K562 (cell line): ENCODE measurements around the gene C2orf72. TPM values are rescaled to one million over a fixed set of nuclear protein-coding genes. Genes with fewer than 3 reads are reported as not detected.

ENCODE experiments used
- ATAC-seq: fragments of 200-7000 bp; cut with Tn5 transposase; 3 replicates; pipeline ENCODE4 v1.9.1; 2020; ENCODE audit warnings: moderate library complexity
- BruUV-seq: library from RNA; stranded (reverse); fragments of 400-500 nt; replicated peaks from 2 replicates; lab custom pipeline; 2021; lab: Mats Ljungman, UMichigan
- CTCF ChIA-PET: fragments of 300-600 bp; formaldehyde crosslinking; extraction: SDS; loops from one replicate; lab custom pipeline; 2021; ENCODE audit warnings: low intra/inter-chr PET ratio; lab: Yijun Ruan, JAX
- POLR2A ChIA-PET: fragments of 300-600, 350-650 bp; sonication (Branson Sonifier 250); formaldehyde crosslinking; extraction: SDS; loops from one replicate; lab custom pipeline; 2021; ENCODE audit warnings: antibody characterized with exemption, inconsistent platforms; lab: Yijun Ruan, JAX
- DNase-seq, 4 experiments: peaks; one replicate each; pipeline versions ENCODE4 v3.0.0 to v3.0.0-alpha.2; 2011 to 2018; ENCODE audit warnings: low spot score in 3 of 4, mixed read lengths in 3 of 4; ENCODE audit errors: extremely low read depth in 1 of 4
- FAIRE-seq: peaks from 2 replicates; lab custom pipeline; 2011; peaks lifted over from hg19 to GRCh38; lab: Jason Lieb, UNC
- H2AFZ ChIP-seq: 2 replicates; pipeline ENCODE4 v1.6.0; 2011; ENCODE audit warnings: low read depth, low read length, control low read depth, inconsistent platforms
- H3K27ac ChIP-seq: fragments of 200-600 bp; 3 replicates; pipeline ENCODE4 v1.8.0; 2011; ENCODE audit warnings: low read depth, mild to moderate bottlenecking, control low read depth, inconsistent platforms, low read length, moderate library complexity, mixed read lengths; ENCODE audit errors: extremely low read depth
- H3K27me3 ChIP-seq, 2 experiments: fragments of 300-600 bp in 1 of 2; 2 replicates in 1 of 2; 3 replicates in 1 of 2; pipeline versions ENCODE4 v1.6.0 to v1.8.0; 2011; ENCODE audit warnings: inconsistent platforms in 2 of 2, low read length in 2 of 2, mild to moderate bottlenecking in 1 of 2, mixed read lengths in 1 of 2, moderate library complexity in 1 of 2; ENCODE audit not compliant: control insufficient read depth in 2 of 2, insufficient read depth in 2 of 2
- H3K36me3 ChIP-seq: fragments of 300-600 bp; 3 replicates; pipeline ENCODE4 v1.8.0; 2011; ENCODE audit warnings: mild to moderate bottlenecking, low read length, inconsistent platforms; ENCODE audit not compliant: control insufficient read depth, insufficient read depth
- H3K4me1 ChIP-seq, 2 experiments: fragments of 200-600 bp in 1 of 2; replicated peaks in 1 of 2; 2 replicates in 1 of 2; 3 replicates in 1 of 2; pipeline versions ENCODE4 v1.5.1 to v1.8.0; 2011; ENCODE audit warnings: inconsistent platforms in 2 of 2, low read length in 2 of 2, mild to moderate bottlenecking in 1 of 2, mixed read lengths in 1 of 2, moderate library complexity in 1 of 2; ENCODE audit not compliant: control insufficient read depth in 2 of 2, insufficient read depth in 2 of 2
- H3K4me2 ChIP-seq: 2 replicates; pipeline ENCODE4 v1.6.1; 2011; ENCODE audit warnings: low read length, control low read depth, inconsistent platforms, mixed read lengths; ENCODE audit not compliant: insufficient read depth
- H3K4me3 ChIP-seq: fragments of 200-600 bp; sonication (generic), shearing (Covaris generic); 2 replicates; pipeline ENCODE4 v1.5.1; 2016; ENCODE audit warnings: control low read depth, inconsistent platforms
- H3K79me2 ChIP-seq: fragments of 200-600 bp; 3 replicates; pipeline ENCODE4 v1.8.0; 2011; ENCODE audit warnings: low read length, inconsistent platforms; ENCODE audit not compliant: control insufficient read depth, insufficient read depth
- H3K9ac ChIP-seq, 2 experiments: 2 replicates each; pipeline versions ENCODE4 v1.6.0 to v1.6.1; 2011; ENCODE audit warnings: low read depth in 2 of 2, low read length in 2 of 2, control low read depth in 1 of 2, inconsistent platforms in 1 of 2, mild to moderate bottlenecking in 1 of 2, mixed read lengths in 1 of 2; ENCODE audit not compliant: insufficient read depth in 1 of 2
- H3K9me1 ChIP-seq: one replicate; pipeline ENCODE4 v1.6.0; 2011; ENCODE audit warnings: inconsistent platforms, mild to moderate bottlenecking, low read length, moderate library complexity; ENCODE audit not compliant: control insufficient read depth, insufficient read depth
- H3K9me3 ChIP-seq: replicated peaks from 2 replicates; pipeline ENCODE4 v1.5.1; 2011; ENCODE audit warnings: low read depth, low read length, inconsistent platforms; ENCODE audit not compliant: control insufficient read depth, insufficient read depth
- H4K20me1 ChIP-seq: replicated peaks from 2 replicates; pipeline ENCODE4 v1.6.1; 2011; ENCODE audit warnings: low read length, inconsistent platforms, mixed read lengths; ENCODE audit not compliant: control insufficient read depth, insufficient read depth
- SMAD4 ChIP-seq: fragments of 250-450 bp; sonication (Bioruptor Pico); conservative IDR thresholded peaks from 2 replicates; pipeline ENCODE4 v1.8.0; 2021; ENCODE audit warnings: inconsistent platforms, mild to moderate bottlenecking, moderate library complexity
- YBX1 ChIP-seq: fragments of 450-650 bp; IDR thresholded peaks from 2 replicates; pipeline ENCODE4 v1.7.1; 2016; ENCODE audit warnings: mild to moderate bottlenecking
- ZNF212 ChIP-seq: fragments of 450-650 bp; formaldehyde crosslinking; IDR thresholded peaks from 2 replicates; pipeline ENCODE4 v1.4.0; 2020; ENCODE audit warnings: mild to moderate bottlenecking
- WGBS: fragments of 100-300 bp; shearing (Covaris generic); methylation state at CpG from one replicate; pipeline ENCODE4 v1.1.6; 2016; ENCODE audit warnings: low coverage, mixed read lengths; ENCODE audit not compliant: insufficient coverage; ENCODE audit errors: missing lambda C conversion rate; 5-methylcytosine and 5-hydroxymethylcytosine counted together
- in situ Hi-C: fragments of 300-500 bp; cut with MboI; formaldehyde crosslinking; loops from 4 replicates; pipeline ENCODE4 v1.15.0; 2018; ENCODE audit warnings: inconsistent platforms, mixed read lengths
- intact Hi-C: fragments of 100-400 bp; cut with micrococcal nuclease; formaldehyde crosslinking; loops from 2 replicates; pipeline ENCODE4 v1.14.2; 2022
- polyA plus RNA-seq, 8 experiments: library from polyadenylated mRNA; depleted of rRNA in 4 of 8; stranded (reverse) in 5 of 8; unstranded in 3 of 8; fragments of >200 nt; fragmentation: Nextera tagmentation in 2 of 8; fragmentation: Illumina TruSeq in 1 of 8; extraction: Ambion mirVana in 2 of 8; extraction: Trizol in 1 of 8; gene quantifications; 2 replicates each; pipeline versions ENCODE4 v1.2.1 to v1.2.3, GENCODE V29; 2011 to 2014; ENCODE audit warnings: inconsistent platforms in 1 of 8, missing spikeins in 1 of 8
- total RNA-seq, 7 experiments: library from RNA; depleted of rRNA in 6 of 7; stranded (reverse); fragments of >200 nt in 6 of 7; fragmentation: Illumina TruSeq in 2 of 7; extraction: Trizol in 2 of 7; gene quantifications; 2 replicates each; pipeline versions ENCODE4 v1.2.1 to v1.2.3, GENCODE V29; 2011 to 2021; ENCODE audit warnings: low replicate concordance in 1 of 7
- TF ChIP-seq, protein P1 (sequence below): sonication (generic); formaldehyde crosslinking; IDR thresholded peaks from 2 replicates; pipeline ENCODE4 v1.8.1; 2023; ENCODE audit warnings: mild to moderate bottlenecking, missing genetic modification reagents
- TF ChIP-seq, protein P2 (sequence below): fragments of 450-650 bp; IDR thresholded peaks from 2 replicates; pipeline ENCODE4 v1.6.1; 2016; ENCODE audit warnings: mild to moderate bottlenecking, moderate library complexity

Gene C2orf72
- total and polyA plus RNA-seq, 9 of the 15 experiments (the other 6 are each of a cell fraction or from before 2014, with no cell fraction given): 0.08 to 0.18 (median 0.11) TPM; not detected in 6

DNA sequence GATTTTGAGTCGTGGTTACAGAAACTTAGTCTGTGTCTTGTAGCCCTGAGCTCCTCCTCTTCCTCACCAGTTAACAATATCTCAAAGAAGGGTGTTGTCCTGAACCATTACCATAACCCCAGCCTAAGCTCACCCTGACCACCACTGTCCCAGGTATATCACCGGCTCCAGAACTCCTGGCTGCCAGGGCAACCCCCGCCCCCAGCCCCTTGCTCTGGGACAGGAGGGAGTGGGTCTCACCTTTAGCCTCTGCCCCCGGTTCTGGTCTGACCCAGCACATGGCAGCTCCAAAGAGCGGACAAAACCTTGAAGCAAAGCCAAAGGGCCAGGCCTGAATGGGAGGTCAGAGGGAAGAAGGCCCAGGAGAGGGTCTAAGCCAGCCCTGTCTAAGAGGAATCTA lies 13.8 kb downstream of the C2orf72 start (continued):
- no peak for TF ChIP-seq SMAD4 (CRISPR knock-in tag)
- TF ChIP-seq YBX1: no peak

DNA sequence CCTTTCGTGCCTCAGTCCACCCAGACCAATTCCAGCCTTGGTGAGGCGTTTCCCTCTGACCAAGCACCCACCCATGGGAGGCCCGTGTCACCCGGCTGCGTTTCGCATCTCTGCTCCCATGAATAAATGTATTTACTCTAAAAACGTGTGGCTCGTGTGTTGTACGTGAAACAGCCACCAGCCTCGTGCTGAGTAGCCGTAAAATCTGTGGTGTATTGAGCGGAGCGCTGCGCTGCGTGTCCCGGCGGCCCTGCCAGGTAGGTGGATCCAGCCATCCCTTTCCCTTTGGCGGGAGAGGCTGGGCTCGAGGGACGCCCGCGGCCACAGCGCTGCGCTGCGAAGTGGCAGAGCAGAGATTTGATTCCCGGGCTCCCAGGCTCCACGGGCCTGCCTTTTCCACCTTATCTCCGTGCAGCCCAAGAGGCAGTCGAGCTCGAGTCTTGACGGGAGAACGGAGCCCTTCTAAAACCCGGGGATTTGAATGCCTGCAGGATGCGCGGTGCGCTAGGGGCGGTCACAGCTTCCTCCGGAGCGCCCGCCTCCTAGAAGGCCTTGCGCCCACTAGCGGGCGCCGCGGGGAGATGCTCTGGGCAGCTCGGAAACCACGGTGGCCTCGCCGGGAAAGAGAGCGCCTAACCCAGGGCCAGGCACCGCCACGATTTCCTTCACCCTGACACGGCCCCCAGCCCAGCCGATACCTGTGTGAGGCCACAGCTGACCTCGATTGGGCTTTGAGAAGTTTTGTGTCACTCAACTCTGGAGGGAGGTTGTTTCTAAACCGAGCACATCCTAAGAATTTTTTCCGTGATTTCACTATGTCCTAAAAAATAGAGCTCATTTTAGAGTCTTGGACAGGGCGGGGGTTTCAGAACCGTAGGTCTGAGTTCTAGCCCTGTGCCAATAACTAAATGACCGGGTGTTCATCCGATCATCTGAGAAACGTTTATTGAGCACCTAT lies 15.4 kb downstream of the C2orf72 start:
- in situ Hi-C loops: no loop called here
- POLR2A ChIA-PET: interaction anchor here (0.7 to 1.6 kb wide), 2 partner anchors 412 to 423 kb away, joined by 3 to 4 read pairs; partner anchors contain the start of gene NCL
- CTCF ChIA-PET: interaction anchor here (0.6 to 0.7 kb wide), 2 partner anchors 229 to 258 kb away, joined by 3 read pairs; no protein-coding TSS in a partner anchor
- TF ChIP-seq ZNF212 (CRISPR knock-in tag): no peak
- TF ChIP-seq, protein P1, sequence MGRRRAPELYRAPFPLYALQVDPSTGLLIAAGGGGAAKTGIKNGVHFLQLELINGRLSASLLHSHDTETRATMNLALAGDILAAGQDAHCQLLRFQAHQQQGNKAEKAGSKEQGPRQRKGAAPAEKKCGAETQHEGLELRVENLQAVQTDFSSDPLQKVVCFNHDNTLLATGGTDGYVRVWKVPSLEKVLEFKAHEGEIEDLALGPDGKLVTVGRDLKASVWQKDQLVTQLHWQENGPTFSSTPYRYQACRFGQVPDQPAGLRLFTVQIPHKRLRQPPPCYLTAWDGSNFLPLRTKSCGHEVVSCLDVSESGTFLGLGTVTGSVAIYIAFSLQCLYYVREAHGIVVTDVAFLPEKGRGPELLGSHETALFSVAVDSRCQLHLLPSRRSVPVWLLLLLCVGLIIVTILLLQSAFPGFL (CRISPR knock-in tag): no peak
- TF ChIP-seq, protein P2, sequence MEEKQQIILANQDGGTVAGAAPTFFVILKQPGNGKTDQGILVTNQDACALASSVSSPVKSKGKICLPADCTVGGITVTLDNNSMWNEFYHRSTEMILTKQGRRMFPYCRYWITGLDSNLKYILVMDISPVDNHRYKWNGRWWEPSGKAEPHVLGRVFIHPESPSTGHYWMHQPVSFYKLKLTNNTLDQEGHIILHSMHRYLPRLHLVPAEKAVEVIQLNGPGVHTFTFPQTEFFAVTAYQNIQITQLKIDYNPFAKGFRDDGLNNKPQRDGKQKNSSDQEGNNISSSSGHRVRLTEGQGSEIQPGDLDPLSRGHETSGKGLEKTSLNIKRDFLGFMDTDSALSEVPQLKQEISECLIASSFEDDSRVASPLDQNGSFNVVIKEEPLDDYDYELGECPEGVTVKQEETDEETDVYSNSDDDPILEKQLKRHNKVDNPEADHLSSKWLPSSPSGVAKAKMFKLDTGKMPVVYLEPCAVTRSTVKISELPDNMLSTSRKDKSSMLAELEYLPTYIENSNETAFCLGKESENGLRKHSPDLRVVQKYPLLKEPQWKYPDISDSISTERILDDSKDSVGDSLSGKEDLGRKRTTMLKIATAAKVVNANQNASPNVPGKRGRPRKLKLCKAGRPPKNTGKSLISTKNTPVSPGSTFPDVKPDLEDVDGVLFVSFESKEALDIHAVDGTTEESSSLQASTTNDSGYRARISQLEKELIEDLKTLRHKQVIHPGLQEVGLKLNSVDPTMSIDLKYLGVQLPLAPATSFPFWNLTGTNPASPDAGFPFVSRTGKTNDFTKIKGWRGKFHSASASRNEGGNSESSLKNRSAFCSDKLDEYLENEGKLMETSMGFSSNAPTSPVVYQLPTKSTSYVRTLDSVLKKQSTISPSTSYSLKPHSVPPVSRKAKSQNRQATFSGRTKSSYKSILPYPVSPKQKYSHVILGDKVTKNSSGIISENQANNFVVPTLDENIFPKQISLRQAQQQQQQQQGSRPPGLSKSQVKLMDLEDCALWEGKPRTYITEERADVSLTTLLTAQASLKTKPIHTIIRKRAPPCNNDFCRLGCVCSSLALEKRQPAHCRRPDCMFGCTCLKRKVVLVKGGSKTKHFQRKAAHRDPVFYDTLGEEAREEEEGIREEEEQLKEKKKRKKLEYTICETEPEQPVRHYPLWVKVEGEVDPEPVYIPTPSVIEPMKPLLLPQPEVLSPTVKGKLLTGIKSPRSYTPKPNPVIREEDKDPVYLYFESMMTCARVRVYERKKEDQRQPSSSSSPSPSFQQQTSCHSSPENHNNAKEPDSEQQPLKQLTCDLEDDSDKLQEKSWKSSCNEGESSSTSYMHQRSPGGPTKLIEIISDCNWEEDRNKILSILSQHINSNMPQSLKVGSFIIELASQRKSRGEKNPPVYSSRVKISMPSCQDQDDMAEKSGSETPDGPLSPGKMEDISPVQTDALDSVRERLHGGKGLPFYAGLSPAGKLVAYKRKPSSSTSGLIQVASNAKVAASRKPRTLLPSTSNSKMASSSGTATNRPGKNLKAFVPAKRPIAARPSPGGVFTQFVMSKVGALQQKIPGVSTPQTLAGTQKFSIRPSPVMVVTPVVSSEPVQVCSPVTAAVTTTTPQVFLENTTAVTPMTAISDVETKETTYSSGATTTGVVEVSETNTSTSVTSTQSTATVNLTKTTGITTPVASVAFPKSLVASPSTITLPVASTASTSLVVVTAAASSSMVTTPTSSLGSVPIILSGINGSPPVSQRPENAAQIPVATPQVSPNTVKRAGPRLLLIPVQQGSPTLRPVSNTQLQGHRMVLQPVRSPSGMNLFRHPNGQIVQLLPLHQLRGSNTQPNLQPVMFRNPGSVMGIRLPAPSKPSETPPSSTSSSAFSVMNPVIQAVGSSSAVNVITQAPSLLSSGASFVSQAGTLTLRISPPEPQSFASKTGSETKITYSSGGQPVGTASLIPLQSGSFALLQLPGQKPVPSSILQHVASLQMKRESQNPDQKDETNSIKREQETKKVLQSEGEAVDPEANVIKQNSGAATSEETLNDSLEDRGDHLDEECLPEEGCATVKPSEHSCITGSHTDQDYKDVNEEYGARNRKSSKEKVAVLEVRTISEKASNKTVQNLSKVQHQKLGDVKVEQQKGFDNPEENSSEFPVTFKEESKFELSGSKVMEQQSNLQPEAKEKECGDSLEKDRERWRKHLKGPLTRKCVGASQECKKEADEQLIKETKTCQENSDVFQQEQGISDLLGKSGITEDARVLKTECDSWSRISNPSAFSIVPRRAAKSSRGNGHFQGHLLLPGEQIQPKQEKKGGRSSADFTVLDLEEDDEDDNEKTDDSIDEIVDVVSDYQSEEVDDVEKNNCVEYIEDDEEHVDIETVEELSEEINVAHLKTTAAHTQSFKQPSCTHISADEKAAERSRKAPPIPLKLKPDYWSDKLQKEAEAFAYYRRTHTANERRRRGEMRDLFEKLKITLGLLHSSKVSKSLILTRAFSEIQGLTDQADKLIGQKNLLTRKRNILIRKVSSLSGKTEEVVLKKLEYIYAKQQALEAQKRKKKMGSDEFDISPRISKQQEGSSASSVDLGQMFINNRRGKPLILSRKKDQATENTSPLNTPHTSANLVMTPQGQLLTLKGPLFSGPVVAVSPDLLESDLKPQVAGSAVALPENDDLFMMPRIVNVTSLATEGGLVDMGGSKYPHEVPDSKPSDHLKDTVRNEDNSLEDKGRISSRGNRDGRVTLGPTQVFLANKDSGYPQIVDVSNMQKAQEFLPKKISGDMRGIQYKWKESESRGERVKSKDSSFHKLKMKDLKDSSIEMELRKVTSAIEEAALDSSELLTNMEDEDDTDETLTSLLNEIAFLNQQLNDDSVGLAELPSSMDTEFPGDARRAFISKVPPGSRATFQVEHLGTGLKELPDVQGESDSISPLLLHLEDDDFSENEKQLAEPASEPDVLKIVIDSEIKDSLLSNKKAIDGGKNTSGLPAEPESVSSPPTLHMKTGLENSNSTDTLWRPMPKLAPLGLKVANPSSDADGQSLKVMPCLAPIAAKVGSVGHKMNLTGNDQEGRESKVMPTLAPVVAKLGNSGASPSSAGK: peak; percentile 78

More for the DNA sequence above, 15.4 kb downstream of the C2orf72 start:
- peaks cover 11% of the 10 kb centered on the region for H3K79me2 ChIP-seq
- no peak overlapping the region for H3K27ac ChIP-seq
- no peaks in the 10 kb centered on the region for H3K9me1 ChIP-seq
- H2AFZ ChIP-seq: peak overlapping the region; percentile 86
- peak; percentile 65 to 85 (median 69) for DNase-seq
- H3K36me3 ChIP-seq: no peaks in the 10 kb centered on the region
- no peak for FAIRE-seq
- intact Hi-C loops: loop anchor here (10.0 kb wide), 1 partner anchor 148 kb away; no protein-coding TSS in a partner anchor
- BruUV-seq: no TSS peak
- H3K4me3 ChIP-seq: peak overlapping the region; percentile 41
- no peaks in the 10 kb centered on the region for H4K20me1 ChIP-seq
- peaks cover 0 to 11% of the 10 kb centered on the region in 2 experiments; a peak in 2 of 5 replicates for H3K4me1 ChIP-seq
- no peaks in the 10 kb centered on the region for H3K9me3 ChIP-seq
- H3K4me2 ChIP-seq: peak overlapping the region; percentile 66
- peak overlapping the region in 1 of 2 experiments; percentile 77; a peak in 1 of 4 replicates for H3K9ac ChIP-seq
- peak; percentile 86 for ATAC-seq
- WGBS: 20% methylated on average over 34 of the region's 62 CpGs
- peaks cover 0 to 9% of the 10 kb centered on the region in 2 experiments; a peak in 2 of 5 replicates for H3K27me3 ChIP-seq
